Endometrial microvascular endothelial cells (primary cell): ENCODE data around the gene MLXIPL. TPM values are rescaled to one million over a fixed set of nuclear protein-coding genes. Genes with fewer than 3 reads are reported as not detected.
"Not testable (repeated sequence)": the region's sequence is repeated elsewhere in the genome, so short reads cannot be mapped to it uniquely, and the experiment has no call there.

Experiments used
- in situ Hi-C: cut with HindIII; loops from 2 replicates; pipeline ENCODE4 v1.10.0; 2017; ENCODE audit warnings: low sequenced_read_pairs, low pct_unique_long_range_greater_than_20kb; ENCODE audit errors: inconsistent ontology term
- total RNA-seq: library from RNA; depleted of rRNA; stranded (reverse); fragments of >200 nt; gene quantifications from one replicate; pipeline ENCODE4 v1.2.3, GENCODE V29; 2015; ENCODE audit errors: inconsistent ontology term

The MLXIPL gene
- total RNA-seq, 1 donor from 2014 or later: not detected

GRCh38 chr7:73646785-73647724 lies 22.7 kb upstream of the MLXIPL start:
- in situ Hi-C loops: no loop called here

GRCh38 chr7:73645643-73646174 lies 21.4 kb upstream of the MLXIPL start:
- in situ Hi-C loops: no loop called here

GRCh38 chr7:73644688-73645286 lies 20.5 kb upstream of the MLXIPL start:
- in situ Hi-C loops: no loop called here

- in situ Hi-C loops: no loop called here
These were observed 18.5 kb upstream of the MLXIPL start for GRCh38 chr7:73642834-73643233.

GRCh38 chr7:73638911-73639310 lies 14.6 kb upstream of the MLXIPL start:
- in situ Hi-C loops: no loop called here

- in situ Hi-C loops: no loop called here
These were observed 11.3 kb upstream of the MLXIPL start for GRCh38 chr7:73635428-73636200.

GRCh38 chr7:73633844-73634243 lies 9.5 kb upstream of the MLXIPL start:
- in situ Hi-C loops: no loop called here

GRCh38 chr7:73633323-73633722 lies 9.0 kb upstream of the MLXIPL start:
- in situ Hi-C loops: no loop called here

- in situ Hi-C loops: no loop called here
These were observed 7.2 kb upstream of the MLXIPL start for GRCh38 chr7:73631558-73631957.

GRCh38 chr7:73628504-73628903 lies 4.2 kb upstream of the MLXIPL start:
- in situ Hi-C loops: no loop called here

- in situ Hi-C loops: no loop called here
These were observed 2.5 kb upstream of the MLXIPL start for GRCh38 chr7:73626814-73627213.

- in situ Hi-C loops: no loop called here
These were observed 954 bp upstream of the MLXIPL start for GRCh38 chr7:73625276-73625675.

GRCh38 chr7:73624669-73625001 lies 313 bp upstream of the MLXIPL start:
- in situ Hi-C loops: no loop called here

- in situ Hi-C loops: no loop called here
These were observed 1.2 kb downstream of the MLXIPL start for GRCh38 chr7:73622909-73623797.

- in situ Hi-C loops: no loop called here
These were observed 1.8 kb downstream of the MLXIPL start for GRCh38 chr7:73622527-73622908.

- in situ Hi-C loops: no loop called here
These were observed 2.9 kb downstream of the MLXIPL start for GRCh38 chr7:73621168-73622063.

GRCh38 chr7:73619394-73619793 lies 4.9 kb downstream of the MLXIPL start:
- in situ Hi-C loops: not testable (repeated sequence)

GRCh38 chr7:73618538-73618937 lies 5.8 kb downstream of the MLXIPL start:
- in situ Hi-C loops: no loop called here
